PC-9 (cell line): Measurements from ENCODE around the gene ARHGEF12. TPM values are rescaled to one million over a fixed set of nuclear protein-coding genes. Genes with fewer than 3 reads are reported as not detected.

ENCODE experiments used
- Bru-seq: library from RNA; stranded (reverse); fragments of 400-500 nt; gene quantifications from one replicate; lab custom pipeline; 2021; lab: Mats Ljungman, UMichigan
- BruChase-seq, 2 experiments: library from RNA; stranded (reverse); fragments of 400-500 nt; gene quantifications; one replicate each; lab custom pipeline; 2021; lab: Mats Ljungman, UMichigan
- BruUV-seq: library from RNA; stranded (reverse); fragments of 400-500 nt; replicated peaks from 2 replicates; lab custom pipeline; 2021; lab: Mats Ljungman, UMichigan
- CTCF ChIA-PET: fragments of 300-600 bp; sonication (Branson Sonifier 250); formaldehyde crosslinking; loops from one replicate; lab custom pipeline; 2022; ENCODE audit warnings: antibody characterized with exemption; lab: Charles Lee
- POLR2A ChIA-PET: fragments of 300-600 bp; sonication (Branson Sonifier 250); formaldehyde crosslinking; loops from one replicate; lab custom pipeline; 2022; ENCODE audit warnings: antibody characterized with exemption; ENCODE audit not compliant: unreplicated experiment; lab: Charles Lee
- DNase-seq, 2 experiments: peaks; one replicate each; pipeline versions ENCODE4 v3.0.0 to v3.0.0-alpha.2; 2015 to 2022; ENCODE audit warnings: mixed read lengths in 1 of 2
- H2AFZ ChIP-seq: fragments of 200-600 bp; sonication (generic); 2 replicates; pipeline ENCODE4 v1.8.1; 2017; ENCODE audit warnings: antibody characterized with exemption
- H3F3A ChIP-seq: fragments of 200-600 bp; sonication (generic); 2 replicates; pipeline ENCODE4 v1.8.1; 2017; ENCODE audit warnings: antibody characterized with exemption, mild to moderate bottlenecking, low read depth; ENCODE audit not compliant: insufficient read depth
- H3K27ac ChIP-seq: fragments of 200-600 bp; sonication (generic); 2 replicates; pipeline ENCODE4 v1.6.1; 2016; ENCODE audit warnings: mixed run types
- H3K27me3 ChIP-seq: fragments of 200-600 bp; sonication (generic); 2 replicates; pipeline ENCODE4 v1.6.1; 2016; ENCODE audit warnings: low read depth, mixed run types; ENCODE audit not compliant: insufficient read depth
- H3K36me3 ChIP-seq: fragments of 200-600 bp; sonication (generic); 2 replicates; pipeline ENCODE4 v1.6.1; 2016; ENCODE audit warnings: low read depth, mixed run types
- H3K4me1 ChIP-seq: fragments of 200-600 bp; sonication (generic); replicated peaks from 2 replicates; pipeline ENCODE4 v1.6.1; 2016; ENCODE audit warnings: mixed run types; ENCODE audit not compliant: insufficient read depth
- H3K4me2 ChIP-seq: fragments of 200-600 bp; sonication (generic); 2 replicates; pipeline ENCODE4 v1.6.1; 2017; ENCODE audit warnings: mixed run types
- H3K4me3 ChIP-seq: fragments of 200-600 bp; sonication (generic); 2 replicates; pipeline ENCODE4 v1.6.1; 2016; ENCODE audit warnings: mixed run types
- H3K79me2 ChIP-seq: fragments of 200-600 bp; sonication (generic); 2 replicates; pipeline ENCODE4 v1.6.1; 2017; ENCODE audit warnings: low read depth, mixed run types
- H3K9me2 ChIP-seq: fragments of 200-600 bp; sonication (generic); 2 replicates; pipeline ENCODE4 v1.8.1; 2017; ENCODE audit warnings: mild to moderate bottlenecking; ENCODE audit not compliant: insufficient read depth
- H3K9me3 ChIP-seq: fragments of 200-600 bp; sonication (generic); 2 replicates; pipeline ENCODE4 v1.8.1; 2016; ENCODE audit warnings: low read depth; ENCODE audit not compliant: insufficient read depth
- H4K20me1 ChIP-seq: fragments of 200-600 bp; sonication (generic); 2 replicates; pipeline ENCODE4 v1.8.1; 2017; ENCODE audit not compliant: insufficient read depth
- EZH2 ChIP-seq: fragments of 200-600 bp; sonication (generic); IDR thresholded peaks from 2 replicates; pipeline ENCODE4 v1.8.0; 2017; ENCODE audit warnings: antibody characterized with exemption, low read depth
- intact Hi-C: fragments of 100-400 bp; cut with micrococcal nuclease; formaldehyde crosslinking; loops from one replicate; pipeline ENCODE4 v1.10.0; 2022; ENCODE audit not compliant: unreplicated experiment
- long read RNA-seq: library from polyadenylated mRNA; stranded (forward); transcript quantifications from one replicate; pipeline ENCODE4 v2.0.0, GENCODE V29; 2022
- total RNA-seq: library from RNA; stranded (reverse); gene quantifications from 2 replicates; pipeline ENCODE4 v1.2.3, GENCODE V29; 2021
- TF ChIP-seq, protein P1 (sequence below): fragments of 200-600 bp; sonication (generic); conservative IDR thresholded peaks from 2 replicates; pipeline ENCODE4 v1.6.1; 2017; ENCODE audit warnings: mixed run types, antibody characterized with exemption, mild to moderate bottlenecking, moderate library complexity

ARHGEF12 gene
- total RNA-seq (61.5 and 76.5 TPM in 2 replicates), Bru-seq, nascent RNA (percentile 87 among the genes with signal in this experiment), BruChase-seq, experiment 1, labeled RNA remaining after a 2-hour chase (percentile 92 among the genes with signal in this experiment), BruChase-seq, experiment 2, labeled RNA remaining after a 6-hour chase (percentile 87 among the genes with signal in this experiment)
- long read RNA-seq, full-length matches to known transcripts, result 1 of 22 reads
- long read RNA-seq, partial matches to known transcripts, result 2 of 22 reads
- long read RNA-seq, other reads (novel, unspliced or antisense), result 19 of 22 reads

GRCh38 chr11:120335908-120336640, at the start of gene ARHGEF12:
Gene ARHGEF12, plus strand, starts transcription at chr11:120336413. Its CDS starts 831 bp downstream, at chr11:120337244.
- peaks cover 45% of the 10 kb centered on the region for H3K79me2 ChIP-seq
- TF ChIP-seq, protein P1, sequence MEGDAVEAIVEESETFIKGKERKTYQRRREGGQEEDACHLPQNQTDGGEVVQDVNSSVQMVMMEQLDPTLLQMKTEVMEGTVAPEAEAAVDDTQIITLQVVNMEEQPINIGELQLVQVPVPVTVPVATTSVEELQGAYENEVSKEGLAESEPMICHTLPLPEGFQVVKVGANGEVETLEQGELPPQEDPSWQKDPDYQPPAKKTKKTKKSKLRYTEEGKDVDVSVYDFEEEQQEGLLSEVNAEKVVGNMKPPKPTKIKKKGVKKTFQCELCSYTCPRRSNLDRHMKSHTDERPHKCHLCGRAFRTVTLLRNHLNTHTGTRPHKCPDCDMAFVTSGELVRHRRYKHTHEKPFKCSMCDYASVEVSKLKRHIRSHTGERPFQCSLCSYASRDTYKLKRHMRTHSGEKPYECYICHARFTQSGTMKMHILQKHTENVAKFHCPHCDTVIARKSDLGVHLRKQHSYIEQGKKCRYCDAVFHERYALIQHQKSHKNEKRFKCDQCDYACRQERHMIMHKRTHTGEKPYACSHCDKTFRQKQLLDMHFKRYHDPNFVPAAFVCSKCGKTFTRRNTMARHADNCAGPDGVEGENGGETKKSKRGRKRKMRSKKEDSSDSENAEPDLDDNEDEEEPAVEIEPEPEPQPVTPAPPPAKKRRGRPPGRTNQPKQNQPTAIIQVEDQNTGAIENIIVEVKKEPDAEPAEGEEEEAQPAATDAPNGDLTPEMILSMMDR, result peak; percentile 44; the same call in 1 of the 2 replicates
- TF ChIP-seq EZH2, result no peak
- DNase-seq, result peak; percentile 85 to 88
- peak within 1 kb of the TSS; percentile 90 for H3K4me3 ChIP-seq
- H3K9me2 ChIP-seq, result no peaks in the 10 kb centered on the region
- peak within 1 kb of the TSS; percentile 50 for H3K27ac ChIP-seq
- H3K36me3 ChIP-seq, result no peaks in the 10 kb centered on the region
- intact Hi-C loops, result loop anchor here (1.0 to 10.0 kb wide), 3 partner anchors 34 to 169 kb away; no protein-coding TSS in a partner anchor
- no peaks in the 10 kb centered on the region for H3K27me3 ChIP-seq
- BruUV-seq, result no TSS peak
- peak within 1 kb of the TSS; percentile 93 for H2AFZ ChIP-seq
- ChIA-PET CTCF (interaction anchor here (1.1 kb wide), 1 partner anchor 349 kb away, joined by 4 read pairs; no protein-coding TSS in a partner anchor), POLR2A (interaction anchor here (0.5 to 0.6 kb wide), 4 partner anchors 44 to 1029 kb away, joined by 3 to 6 read pairs (median 6); no protein-coding TSS in a partner anchor)
- H3K9me3 ChIP-seq, result no peaks in the 10 kb centered on the region
- H3K4me1 ChIP-seq, result peaks cover 76% of the 10 kb centered on the region
- peak within 1 kb of the TSS; percentile 98 for H3K4me2 ChIP-seq
- peaks cover 47% of the 10 kb centered on the region for H3F3A ChIP-seq
- peaks cover 8% of the 10 kb centered on the region; the same call in 1 of the 2 replicates for H4K20me1 ChIP-seq

- Histone ChIP-seq H4K20me1 (no peaks in the 10 kb centered on the region), H3K36me3 (no peaks in the 10 kb centered on the region), H3K4me1 (peaks cover 22% of the 10 kb centered on the region), H3K27me3 (no peaks in the 10 kb centered on the region), H3K27ac (no peak overlapping the region), H3K79me2 (no peaks in the 10 kb centered on the region), H2AFZ (no peak overlapping the region), H3K9me3 (no peaks in the 10 kb centered on the region), H3F3A (peaks cover 11% of the 10 kb centered on the region; the same call in 1 of the 2 replicates), H3K4me2 (peak overlapping the region; percentile 15), H3K4me3 (no peak overlapping the region), H3K9me2 (no peaks in the 10 kb centered on the region)
- CTCF ChIA-PET, result interaction anchor here (0.6 to 0.7 kb wide), 2 partner anchors 29 to 1177 kb away, joined by 4 to 10 read pairs; no protein-coding TSS in a partner anchor
- intact Hi-C loops, result no loop called here
- POLR2A ChIA-PET, result no interaction called here
- TF ChIP-seq, protein P1, result no peak
- TF ChIP-seq EZH2, result no peak
- DNase-seq, result peak in 1 of 2 experiments; percentile 70
- no TSS peak for BruUV-seq
Observed at GRCh38 chr11:120288021-120288420, 48.2 kb upstream of the ARHGEF12 start.

GRCh38 chr11:120289426-120289825, 46.8 kb upstream of the ARHGEF12 start:
- no TSS peak for BruUV-seq
- POLR2A ChIA-PET, result no interaction called here
- TF ChIP-seq, protein P1, result no peak
- TF ChIP-seq EZH2, result no peak

More at GRCh38 chr11:120289426-120289825, 46.8 kb upstream of the ARHGEF12 start:
- Histone ChIP-seq H3K27me3 (no peaks in the 10 kb centered on the region), H3K36me3 (no peaks in the 10 kb centered on the region), H3K9me3 (no peaks in the 10 kb centered on the region), H2AFZ (no peak overlapping the region), H3K4me2 (no peak overlapping the region), H3K4me1 (peaks cover 36% of the 10 kb centered on the region), H3K4me3 (no peak overlapping the region), H3K27ac (no peak overlapping the region), H4K20me1 (no peaks in the 10 kb centered on the region), H3K79me2 (no peaks in the 10 kb centered on the region), H3K9me2 (no peaks in the 10 kb centered on the region), H3F3A (peaks cover 11% of the 10 kb centered on the region; the same call in 1 of the 2 replicates)
- intact Hi-C loops, result no loop called here
- CTCF ChIA-PET, result no interaction called here
- no peak for DNase-seq
